Ectodermal cell (in vitro differentiated cells): ENCODE data around the gene TBX18.

Experiments
- H3K27ac ChIP-seq: 2 replicates; pipeline ENCODE4 v1.7.0; 2013; ENCODE audit warnings: mild to moderate bottlenecking, low read depth, low read length; ENCODE audit not compliant: insufficient read depth, poor library complexity, severe bottlenecking
- H3K27me3 ChIP-seq: 2 replicates; pipeline ENCODE4 v1.7.0; 2013; ENCODE audit warnings: mild to moderate bottlenecking, low read length; ENCODE audit not compliant: insufficient read depth, control insufficient read depth, poor library complexity, severe bottlenecking
- H3K36me3 ChIP-seq: one replicate; pipeline ENCODE4 v1.7.0; 2013; ENCODE audit warnings: low read length; ENCODE audit not compliant: control insufficient read depth, insufficient read depth
- H3K4me1 ChIP-seq: one replicate; pipeline ENCODE4 v1.7.0; 2013; ENCODE audit warnings: low read length; ENCODE audit not compliant: control insufficient read depth, insufficient read depth
- H3K4me3 ChIP-seq: 2 replicates; pipeline ENCODE4 v1.7.0; 2013; ENCODE audit warnings: low read depth, low read length, control low read depth; ENCODE audit not compliant: insufficient read depth
- H3K9me3 ChIP-seq: 2 replicates; pipeline ENCODE4 v1.7.0; 2013; ENCODE audit warnings: mild to moderate bottlenecking, low read length, moderate library complexity; ENCODE audit not compliant: control insufficient read depth
- WGBS, 2 experiments: methylation state at CpG; one replicate each; pipeline ENCODE4 v1.1.7; 2013; ENCODE audit warnings: missing lambda C conversion rate in 2 of 2; 5-methylcytosine and 5-hydroxymethylcytosine counted together

The TBX18 gene

GRCh38 chr6:84773431-84774156 lies 9.2 kb upstream of the TBX18 start:
- H3K4me3 ChIP-seq: peak overlapping the region; percentile 35
- peaks cover 100% of the 10 kb centered on the region for H3K27me3 ChIP-seq
- H3K36me3 ChIP-seq: no peaks in the 10 kb centered on the region
- peaks cover 8% of the 10 kb centered on the region for H3K4me1 ChIP-seq
- H3K27ac ChIP-seq: no peak overlapping the region
- 0% methylated on average over 69 of the region's 69 CpGs for WGBS, 2 experiments
- H3K9me3 ChIP-seq: no peaks in the 10 kb centered on the region

- peaks cover 8% of the 10 kb centered on the region for H3K4me1 ChIP-seq
- no peaks in the 10 kb centered on the region for H3K9me3 ChIP-seq
- peaks cover 100% of the 10 kb centered on the region for H3K27me3 ChIP-seq
- 0 to 1% methylated on average over 14 of the region's 14 CpGs for WGBS, 2 experiments
- H3K4me3 ChIP-seq: peak overlapping the region; percentile 35
- no peak overlapping the region for H3K27ac ChIP-seq
- H3K36me3 ChIP-seq: no peaks in the 10 kb centered on the region
Measured at GRCh38 chr6:84773133-84773430, 8.7 kb upstream of the TBX18 start.

GRCh38 chr6:84772428-84773132 lies 8.2 kb upstream of the TBX18 start:
- H3K9me3 ChIP-seq: no peaks in the 10 kb centered on the region
- WGBS, 2 experiments: 5 to 6% methylated on average over 33 to 35 of the region's 35 CpGs
- H3K4me3 ChIP-seq: no peak overlapping the region
- peaks cover 100% of the 10 kb centered on the region for H3K27me3 ChIP-seq
- no peak overlapping the region for H3K27ac ChIP-seq
- peaks cover 8% of the 10 kb centered on the region for H3K4me1 ChIP-seq
- H3K36me3 ChIP-seq: no peaks in the 10 kb centered on the region

- H3K27me3 ChIP-seq: peaks cover 100% of the 10 kb centered on the region
- H3K9me3 ChIP-seq: no peaks in the 10 kb centered on the region
- no peaks in the 10 kb centered on the region for H3K36me3 ChIP-seq
- no peak overlapping the region for H3K4me3 ChIP-seq
- WGBS, 2 experiments: 8 to 9% methylated on average over 14 of the region's 16 CpGs
- peaks cover 8% of the 10 kb centered on the region for H3K4me1 ChIP-seq
- H3K27ac ChIP-seq: no peak overlapping the region
Measured at GRCh38 chr6:84771756-84772356, 7.5 kb upstream of the TBX18 start.

GRCh38 chr6:84771125-84771755 lies 6.8 kb upstream of the TBX18 start:
- H3K27me3 ChIP-seq: peaks cover 100% of the 10 kb centered on the region
- H3K36me3 ChIP-seq: no peaks in the 10 kb centered on the region
- H3K27ac ChIP-seq: no peak overlapping the region
- no peak overlapping the region for H3K4me3 ChIP-seq
- H3K9me3 ChIP-seq: no peaks in the 10 kb centered on the region
- peaks cover 11% of the 10 kb centered on the region for H3K4me1 ChIP-seq
- 11 to 16% methylated on average over 5 to 6 of the region's 6 CpGs for WGBS, 2 experiments

GRCh38 chr6:84770521-84770920 lies 6.1 kb upstream of the TBX18 start:
- 44 to 50% methylated on average over 3 to 5 of the region's 5 CpGs for WGBS, 2 experiments
- no peak overlapping the region for H3K27ac ChIP-seq

GRCh38 chr6:84769306-84769705 lies 4.9 kb upstream of the TBX18 start:
- no peaks in the 10 kb centered on the region for H3K36me3 ChIP-seq
- peaks cover 99% of the 10 kb centered on the region for H3K27me3 ChIP-seq
- no peaks in the 10 kb centered on the region for H3K9me3 ChIP-seq
- peaks cover 15% of the 10 kb centered on the region for H3K4me1 ChIP-seq
- H3K27ac ChIP-seq: no peak overlapping the region
- WGBS, 2 experiments: 1 to 16% methylated on average over 4 to 5 of the region's 5 CpGs
- H3K4me3 ChIP-seq: no peak overlapping the region

More at GRCh38 chr6:84770521-84770920, 6.1 kb upstream of the TBX18 start:
- no peaks in the 10 kb centered on the region for H3K9me3 ChIP-seq
- peaks cover 15% of the 10 kb centered on the region for H3K4me1 ChIP-seq
- H3K4me3 ChIP-seq: no peak overlapping the region
- peaks cover 100% of the 10 kb centered on the region for H3K27me3 ChIP-seq
- H3K36me3 ChIP-seq: no peaks in the 10 kb centered on the region

- Histone ChIP-seq H3K36me3 (no peaks in the 10 kb centered on the region), H3K9me3 (no peaks in the 10 kb centered on the region), H3K4me1 (peaks cover 15% of the 10 kb centered on the region), H3K27ac (no peak overlapping the region), H3K4me3 (no peak overlapping the region), H3K27me3 (peaks cover 99% of the 10 kb centered on the region)
- WGBS, 2 experiments: 3% methylated on average over 28 to 31 of the region's 31 CpGs
Measured at GRCh38 chr6:84768442-84769174, 4.2 kb upstream of the TBX18 start.

GRCh38 chr6:84767526-84768201 lies 3.3 kb upstream of the TBX18 start:
- Histone ChIP-seq H3K4me1 (peaks cover 8% of the 10 kb centered on the region), H3K27me3 (peaks cover 99% of the 10 kb centered on the region), H3K9me3 (no peaks in the 10 kb centered on the region), H3K36me3 (no peaks in the 10 kb centered on the region), H3K27ac (no peak overlapping the region), H3K4me3 (no peak overlapping the region)
- WGBS, 2 experiments: 8 to 9% methylated on average over 13 to 14 of the region's 14 CpGs
